Mesendoderm (in vitro differentiated cells): ENCODE results near the gene PUSL1.
A peak's percentile ranks its signal among the peaks of the same experiment; 100 is the strongest.

ENCODE experiments used
- DNase-seq: peaks from one replicate; pipeline ENCODE4 v3.0.0; 2013
- H2AK5ac ChIP-seq: 2 replicates; pipeline ENCODE4 v1.6.1; 2013; ENCODE audit warnings: low read length, inconsistent platforms
- H2BK120ac ChIP-seq: 2 replicates; pipeline ENCODE4 v1.6.1; 2013; ENCODE audit warnings: low read depth, mild to moderate bottlenecking, low read length, moderate library complexity, mixed read lengths
- H2BK15ac ChIP-seq: replicated peaks from 2 replicates; pipeline ENCODE4 v1.6.1; 2013; ENCODE audit warnings: low read depth, mild to moderate bottlenecking, moderate library complexity
- H2BK5ac ChIP-seq: 2 replicates; pipeline ENCODE4 v1.6.1; 2013; ENCODE audit warnings: low read length, inconsistent platforms
- H3K18ac ChIP-seq: 2 replicates; pipeline ENCODE4 v1.6.1; 2013; ENCODE audit warnings: mild to moderate bottlenecking, low read length, mixed read lengths
- H3K23ac ChIP-seq: one replicate; pipeline ENCODE4 v1.6.1; 2013; ENCODE audit warnings: low read length
- H3K27ac ChIP-seq: 2 replicates; pipeline ENCODE4 v1.5.1; 2013; ENCODE audit warnings: low read depth, mild to moderate bottlenecking, inconsistent platforms, low read length, moderate library complexity
- H3K27me3 ChIP-seq: 2 replicates; pipeline ENCODE4 v1.6.1; 2013; ENCODE audit warnings: low read length, control low read depth, mild to moderate bottlenecking, inconsistent platforms; ENCODE audit not compliant: insufficient read depth, poor library complexity
- H3K36me3 ChIP-seq: 2 replicates; pipeline ENCODE4 v1.6.1; 2013; ENCODE audit warnings: low read length, inconsistent platforms; ENCODE audit not compliant: control insufficient read depth, insufficient read depth
- H3K4ac ChIP-seq: one replicate; pipeline ENCODE4 v1.6.1; 2013; ENCODE audit warnings: low read depth, mild to moderate bottlenecking, low read length, moderate library complexity
- H3K4me1 ChIP-seq: 2 replicates; pipeline ENCODE4 v1.6.1; 2013; ENCODE audit warnings: low read depth, low read length, inconsistent platforms; ENCODE audit not compliant: control insufficient read depth
- H3K4me2 ChIP-seq: 2 replicates; pipeline ENCODE4 v1.6.1; 2013; ENCODE audit warnings: low read length
- H3K4me3 ChIP-seq: 2 replicates; pipeline ENCODE4 v1.5.1; 2013; ENCODE audit warnings: mild to moderate bottlenecking, low read length
- H3K56ac ChIP-seq: one replicate; pipeline ENCODE4 v1.6.1; 2013; ENCODE audit warnings: low read length
- H3K79me1 ChIP-seq: 2 replicates; pipeline ENCODE4 v1.6.1; 2013; ENCODE audit warnings: low read length, inconsistent platforms
- H3K79me2 ChIP-seq: 2 replicates; pipeline ENCODE4 v1.6.1; 2013; ENCODE audit warnings: mild to moderate bottlenecking, low read length; ENCODE audit not compliant: control insufficient read depth, insufficient read depth
- H3K9ac ChIP-seq: 2 replicates; pipeline ENCODE4 v1.6.1; 2013; ENCODE audit warnings: low read length, inconsistent platforms
- H4K5ac ChIP-seq: one replicate; pipeline ENCODE4 v1.6.1; 2013; ENCODE audit warnings: low read length
- H4K8ac ChIP-seq: one replicate; pipeline ENCODE4 v1.6.1; 2013; ENCODE audit warnings: low read depth, mild to moderate bottlenecking, control low read depth, low read length, moderate library complexity
- WGBS: extraction: QIAGEN DNeasy Blood & Tissue Kit; methylation state at CpG from one replicate; pipeline ENCODE4 v1.1.7; 2013; ENCODE audit warnings: low lambda C conversion rate, missing lambda C conversion rate; ENCODE audit not compliant: insufficient coverage; ENCODE audit errors: extremely low coverage; 5-methylcytosine and 5-hydroxymethylcytosine counted together

Gene PUSL1

GRCh38 chr1:1309251-1310108 is 1.1 kb downstream of the PUSL1 start:
- peak; percentile 57 for DNase-seq
- no peak overlapping the region for H2BK15ac ChIP-seq
- peak overlapping the region; percentile 66 for H3K23ac ChIP-seq
- H3K56ac ChIP-seq = peak overlapping the region; percentile 92
- no peak overlapping the region for H3K4ac ChIP-seq
- H2BK120ac ChIP-seq = no peak overlapping the region
- H4K8ac ChIP-seq = no peak overlapping the region
- H3K79me2 ChIP-seq = peaks cover 3% of the 10 kb centered on the region
- H4K5ac ChIP-seq = no peak overlapping the region
- H2BK5ac ChIP-seq = no peak overlapping the region
- H3K4me3 ChIP-seq = peak overlapping the region; percentile 73
- peaks cover 19% of the 10 kb centered on the region for H3K36me3 ChIP-seq
- peak overlapping the region; percentile 87 for H3K4me2 ChIP-seq
- H3K9ac ChIP-seq = peak overlapping the region; percentile 91
- no peak overlapping the region for H3K27ac ChIP-seq
- H3K27me3 ChIP-seq = no peaks in the 10 kb centered on the region
- H3K79me1 ChIP-seq = peaks cover 11% of the 10 kb centered on the region
- no peak overlapping the region for H2AK5ac ChIP-seq
- H3K18ac ChIP-seq = peak overlapping the region; percentile 29
- WGBS = no CpG with 5 or more reads among the region's 57 CpGs
- peaks cover 10% of the 10 kb centered on the region for H3K4me1 ChIP-seq

GRCh38 chr1:1310109-1310385 is 1.6 kb downstream of the PUSL1 start:
- no peak overlapping the region for H4K8ac ChIP-seq
- H3K27me3 ChIP-seq = no peaks in the 10 kb centered on the region
- H3K9ac ChIP-seq = no peak overlapping the region
- no peak overlapping the region for H3K18ac ChIP-seq
- H2BK120ac ChIP-seq = no peak overlapping the region
- H3K4me2 ChIP-seq = no peak overlapping the region
- H2BK5ac ChIP-seq = no peak overlapping the region
- peaks cover 9% of the 10 kb centered on the region for H3K4me1 ChIP-seq
- no peak overlapping the region for H3K4me3 ChIP-seq
- H3K56ac ChIP-seq = peak overlapping the region; percentile 92
- no peak overlapping the region for H2AK5ac ChIP-seq
- H4K5ac ChIP-seq = no peak overlapping the region
- H3K23ac ChIP-seq = no peak overlapping the region
- peaks cover 19% of the 10 kb centered on the region for H3K36me3 ChIP-seq
- no peak overlapping the region for H2BK15ac ChIP-seq
- no CpG with 5 or more reads among the region's 3 CpGs for WGBS
- no peak overlapping the region for H3K27ac ChIP-seq
- DNase-seq = no peak
- peaks cover 3% of the 10 kb centered on the region for H3K79me2 ChIP-seq
- H3K4ac ChIP-seq = no peak overlapping the region
- peaks cover 14% of the 10 kb centered on the region for H3K79me1 ChIP-seq

- H4K8ac ChIP-seq = no peak overlapping the region
- H2AK5ac ChIP-seq = no peak overlapping the region
- no peak overlapping the region for H3K9ac ChIP-seq
- H2BK15ac ChIP-seq = no peak overlapping the region
- H2BK120ac ChIP-seq = no peak overlapping the region
- no peaks in the 10 kb centered on the region for H3K27me3 ChIP-seq
- peaks cover 3% of the 10 kb centered on the region for H3K79me2 ChIP-seq
- peaks cover 9% of the 10 kb centered on the region for H3K4me1 ChIP-seq
- peaks cover 14% of the 10 kb centered on the region for H3K79me1 ChIP-seq
- no peak for DNase-seq
- no peak overlapping the region for H3K4me3 ChIP-seq
- H4K5ac ChIP-seq = no peak overlapping the region
- H3K4ac ChIP-seq = no peak overlapping the region
- H3K56ac ChIP-seq = no peak overlapping the region
- H3K36me3 ChIP-seq = peaks cover 19% of the 10 kb centered on the region
- H2BK5ac ChIP-seq = no peak overlapping the region
- WGBS = no CpG with 5 or more reads among the region's 21 CpGs
- no peak overlapping the region for H3K27ac ChIP-seq
- no peak overlapping the region for H3K18ac ChIP-seq
- H3K23ac ChIP-seq = no peak overlapping the region
- no peak overlapping the region for H3K4me2 ChIP-seq
Observed at GRCh38 chr1:1310476-1311053, 2.2 kb downstream of the PUSL1 start.

GRCh38 chr1:1311107-1312104 is 3.0 kb downstream of the PUSL1 start:
- Histone ChIP-seq H2BK5ac (no peak overlapping the region), H3K36me3 (peaks cover 19% of the 10 kb centered on the region), H3K4ac (no peak overlapping the region), H3K9ac (no peak overlapping the region), H2BK15ac (no peak overlapping the region), H4K8ac (no peak overlapping the region), H2BK120ac (no peak overlapping the region), H3K4me3 (no peak overlapping the region), H3K4me2 (no peak overlapping the region), H2AK5ac (no peak overlapping the region), H4K5ac (no peak overlapping the region), H3K4me1 (peaks cover 7% of the 10 kb centered on the region), H3K79me2 (peaks cover 3% of the 10 kb centered on the region), H3K56ac (no peak overlapping the region), H3K27ac (no peak overlapping the region), H3K27me3 (no peaks in the 10 kb centered on the region), H3K18ac (no peak overlapping the region), H3K23ac (no peak overlapping the region), H3K79me1 (peaks cover 12% of the 10 kb centered on the region)
- no CpG with 5 or more reads among the region's 22 CpGs for WGBS
- no peak for DNase-seq

GRCh38 chr1:1312450-1313314 is 4.3 kb downstream of the PUSL1 start:
- Histone ChIP-seq H2BK15ac (no peak overlapping the region), H3K36me3 (peaks cover 19% of the 10 kb centered on the region), H3K4me1 (peaks cover 2% of the 10 kb centered on the region), H4K5ac (no peak overlapping the region), H3K27ac (no peak overlapping the region), H3K23ac (no peak overlapping the region), H3K27me3 (no peaks in the 10 kb centered on the region), H2AK5ac (no peak overlapping the region), H3K4me3 (no peak overlapping the region), H2BK120ac (no peak overlapping the region), H3K56ac (no peak overlapping the region), H3K4me2 (no peak overlapping the region), H2BK5ac (no peak overlapping the region), H3K9ac (no peak overlapping the region), H3K79me2 (no peaks in the 10 kb centered on the region), H3K79me1 (peaks cover 7% of the 10 kb centered on the region), H3K4ac (no peak overlapping the region), H3K18ac (no peak overlapping the region), H4K8ac (no peak overlapping the region)
- WGBS = no CpG with 5 or more reads among the region's 49 CpGs
- DNase-seq = no peak
